Amygdala (tissue), 56 donors: ENCODE data around the gene PACRGL.

ENCODE experiments used
- DNase-seq, 56 donors: peaks; one replicate each; lab custom pipeline; 2025; lab: John Stamatoyannopoulos, UW

Gene PACRGL

GRCh38 chr4:20700007-20700761 lies at the start of gene PACRGL:
TSS of gene PACRGL (plus strand) at chr4:20700458. CDS start at chr4:20704482, 4,024 bp downstream.
- peak; percentile 41 to 96 (median 86) for DNase-seq

GRCh38 chr4:20652226-20652885 lies 47.9 kb upstream of the PACRGL start:
- DNase-seq: no peak

- DNase-seq: no peak
Observed at GRCh38 chr4:20658456-20658855, 41.8 kb upstream of the PACRGL start.

- no peak for DNase-seq
Observed at GRCh38 chr4:20662851-20663250, 37.4 kb upstream of the PACRGL start.

- DNase-seq: no peak
Observed at GRCh38 chr4:20666012-20666860, 34.0 kb upstream of the PACRGL start.

GRCh38 chr4:20672262-20672661 lies 28.0 kb upstream of the PACRGL start:
- no peak for DNase-seq

GRCh38 chr4:20675786-20676185 lies 24.5 kb upstream of the PACRGL start:
- DNase-seq: no peak

GRCh38 chr4:20676501-20677197 lies 23.6 kb upstream of the PACRGL start:
- DNase-seq: no peak

- no peak for DNase-seq
Observed at GRCh38 chr4:20678400-20678799, 21.9 kb upstream of the PACRGL start.

GRCh38 chr4:20679951-20680350 lies 20.3 kb upstream of the PACRGL start:
- DNase-seq: no peak

GRCh38 chr4:20680736-20681135 lies 19.5 kb upstream of the PACRGL start:
- no peak for DNase-seq

GRCh38 chr4:20681271-20681670 lies 19.0 kb upstream of the PACRGL start:
- DNase-seq: no peak

- DNase-seq: no peak
Observed at GRCh38 chr4:20682853-20683252, 17.4 kb upstream of the PACRGL start.

GRCh38 chr4:20683766-20684165 lies 16.5 kb upstream of the PACRGL start:
- DNase-seq: no peak

- no peak for DNase-seq
Observed at GRCh38 chr4:20684852-20685763, 15.2 kb upstream of the PACRGL start.

- DNase-seq: no peak
Observed at GRCh38 chr4:20687864-20688263, 12.4 kb upstream of the PACRGL start.

- no peak for DNase-seq
Observed at GRCh38 chr4:20696815-20697214, 3.4 kb upstream of the PACRGL start.

- DNase-seq: no peak
Observed at GRCh38 chr4:20698382-20698781, 1.9 kb upstream of the PACRGL start.

- no peak for DNase-seq
Observed at GRCh38 chr4:20698820-20699219, 1.4 kb upstream of the PACRGL start.

GRCh38 chr4:20711335-20711734 lies 11.1 kb downstream of the PACRGL start:
- no peak for DNase-seq
